Hippocampal formation (tissue), 2 donors: ENCODE measurements around the gene MS4A2.
"Not testable (repeated sequence)": the region's sequence is repeated elsewhere in the genome, so short reads cannot be mapped to it uniquely, and the experiment has no call there.

Experiments
- DNase-seq, 2 donors: peaks; one replicate each; lab custom pipeline; 2025; lab: John Stamatoyannopoulos, UW

The MS4A2 gene

DNA sequence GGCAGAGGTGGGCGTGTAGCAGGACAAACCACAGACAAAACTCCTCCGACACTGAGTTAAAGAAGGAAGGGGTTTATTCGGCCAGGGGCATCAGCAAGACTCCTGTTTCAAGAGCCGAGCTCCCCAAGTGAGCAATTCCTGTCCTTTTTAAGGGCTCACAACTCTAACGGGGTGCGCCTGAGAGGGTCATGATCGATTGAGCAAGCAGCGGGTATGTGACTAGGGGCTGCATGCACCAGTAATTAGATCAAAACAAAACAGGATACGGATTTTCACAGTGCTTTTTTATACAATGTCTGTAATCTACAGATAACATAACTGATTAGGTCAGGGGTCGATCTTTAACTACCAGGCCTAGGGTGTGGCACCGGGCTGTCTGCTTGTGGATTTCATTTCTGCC is 12.9 kb downstream of the MS4A2 start:
- not testable (repeated sequence) for DNase-seq

DNA sequence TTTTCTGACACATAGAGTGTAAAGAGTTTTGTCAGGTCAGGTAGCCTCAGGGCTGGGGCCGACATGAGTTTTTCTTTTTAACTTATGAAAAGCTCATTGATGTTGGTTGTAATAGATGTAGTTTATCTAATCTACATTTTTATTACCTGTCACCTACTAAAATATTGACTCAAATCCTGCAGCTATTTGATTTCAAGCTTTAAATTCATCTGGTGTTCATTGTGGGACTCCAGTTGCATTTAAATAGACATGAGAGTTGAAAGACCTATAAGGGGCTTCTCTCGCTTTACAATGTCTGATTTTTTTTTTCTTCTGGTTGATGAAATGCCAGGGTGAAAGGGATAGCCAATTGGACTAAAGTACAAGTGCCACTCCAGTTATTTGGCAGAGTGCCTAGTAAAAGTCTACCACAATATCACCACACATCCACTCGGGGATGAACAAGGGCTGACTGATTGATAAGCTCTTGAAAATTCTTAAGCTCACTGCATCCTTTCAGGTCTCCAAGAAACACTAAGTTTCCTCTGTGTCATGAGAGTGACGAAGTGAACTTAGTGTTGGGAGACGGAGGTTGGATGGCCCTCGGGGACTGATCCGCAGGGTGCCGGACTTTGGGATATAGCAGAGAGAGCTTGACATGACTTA is 16.1 kb downstream of the MS4A2 start:
- not testable (repeated sequence) for DNase-seq

DNA sequence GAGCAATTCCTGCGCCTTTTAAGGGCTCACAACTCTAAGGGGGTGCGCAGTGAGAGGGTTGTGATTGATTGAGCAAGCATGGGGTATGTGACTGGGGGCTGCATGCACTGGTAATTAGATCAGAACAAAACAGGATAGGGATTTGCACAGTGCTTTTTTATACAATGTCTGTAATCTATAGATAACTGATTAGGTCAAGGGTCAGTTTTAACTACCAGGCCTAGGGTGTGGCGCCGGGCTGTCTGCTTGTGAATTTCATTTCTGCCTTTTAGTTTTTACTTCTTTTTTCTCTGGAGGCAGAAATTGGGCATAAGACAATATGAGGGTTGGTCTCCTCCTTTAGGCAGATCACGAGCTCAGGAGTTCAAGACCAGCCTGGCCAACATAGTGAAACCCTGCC is 20.2 kb downstream of the MS4A2 start:
- not testable (repeated sequence) for DNase-seq

DNA sequence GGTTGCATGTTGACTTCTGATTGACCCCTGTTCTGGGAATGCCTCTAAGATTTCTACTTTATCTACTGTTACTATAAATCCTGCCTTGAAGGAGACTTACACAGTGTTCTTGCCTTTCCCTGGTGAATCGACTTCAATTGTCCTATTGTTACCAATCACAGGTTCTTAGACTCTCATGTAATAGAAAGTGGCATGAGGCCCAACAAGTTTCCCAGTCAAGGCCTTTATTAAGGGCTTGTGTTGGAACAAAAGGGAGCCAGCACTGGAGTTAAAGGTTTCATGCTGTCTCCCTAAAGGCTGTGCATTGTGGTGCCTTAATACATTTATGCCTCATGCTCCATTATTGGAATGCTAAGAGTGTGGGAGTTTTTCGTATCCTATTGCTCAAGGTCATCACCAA is 23.3 kb downstream of the MS4A2 start:
- DNase-seq = no peak

DNA sequence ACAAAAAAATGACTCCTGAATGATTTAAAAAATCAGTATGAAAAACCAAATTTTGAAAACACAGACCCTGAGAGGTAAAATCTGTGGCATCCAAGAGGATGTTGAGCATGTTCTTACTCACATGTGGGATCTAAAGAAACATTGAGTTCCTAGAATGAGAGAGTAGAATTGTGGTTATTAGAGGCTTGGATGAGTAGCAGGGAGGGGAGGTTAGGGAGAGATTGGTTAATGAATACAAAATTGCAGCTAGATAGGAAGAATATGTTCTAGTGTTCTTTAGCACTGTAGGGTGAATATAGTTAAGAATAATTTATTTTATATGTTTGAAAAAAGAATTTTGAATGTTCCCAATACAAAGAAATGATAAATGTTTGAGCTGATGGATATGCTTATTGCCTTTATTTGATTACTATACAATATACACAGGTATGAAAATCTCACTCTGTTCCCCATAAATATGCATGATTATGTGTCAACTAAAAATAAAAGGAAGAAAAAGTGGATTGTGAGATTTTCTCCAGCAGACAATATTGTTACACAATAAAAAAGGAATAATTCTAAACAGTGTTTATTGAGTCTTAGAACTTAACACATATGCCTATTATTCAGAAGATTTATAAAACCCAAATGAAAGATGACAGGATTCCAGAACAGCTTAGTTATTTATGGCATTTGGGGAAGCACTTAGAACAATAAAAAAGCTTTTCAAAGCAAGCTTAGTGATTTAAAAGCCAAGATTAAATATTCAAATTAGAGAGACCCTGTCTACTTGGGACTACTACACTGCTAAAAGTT is 28.7 kb downstream of the MS4A2 start:
- DNase-seq = no peak

- DNase-seq = no peak
Measured at GRCh38 chr11:60118338-60118737, 29.9 kb downstream of the MS4A2 start.

- no peak for DNase-seq
Measured at GRCh38 chr11:60119710-60120109, 31.2 kb downstream of the MS4A2 start.

- DNase-seq = no peak
Measured at GRCh38 chr11:60121264-60121663, 32.8 kb downstream of the MS4A2 start.

DNA sequence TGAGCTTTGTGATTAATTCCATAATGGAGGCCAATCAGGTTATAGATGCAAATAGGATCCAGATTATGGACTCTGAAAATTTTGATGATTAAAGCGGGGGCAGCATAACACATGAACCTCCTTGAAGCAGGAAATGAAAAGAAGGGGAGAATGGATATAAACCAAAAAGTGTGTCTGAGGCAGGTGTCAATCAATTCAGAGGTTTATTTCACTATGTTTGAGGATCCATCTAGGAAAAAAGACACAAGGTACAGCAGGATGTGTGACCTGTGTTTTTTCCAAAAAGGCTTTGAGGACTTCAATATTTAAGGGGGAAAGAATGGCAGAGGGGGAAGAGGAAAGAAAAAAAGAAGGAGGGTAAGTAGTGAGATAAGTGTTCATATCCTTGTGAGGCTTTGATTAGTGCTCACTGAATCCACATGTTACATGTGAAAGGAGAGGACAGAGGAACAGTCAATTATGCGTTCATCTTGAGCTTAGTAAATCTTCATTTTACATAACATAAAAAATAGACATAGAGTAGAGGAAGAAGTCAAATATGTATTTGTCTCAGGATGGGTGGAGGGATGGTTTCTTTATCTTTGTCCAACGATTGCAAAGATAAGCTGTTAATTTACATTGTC is 34.1 kb downstream of the MS4A2 start:
- DNase-seq = no peak

GRCh38 chr11:60124802-60125432 is 36.5 kb downstream of the MS4A2 start:
- no peak for DNase-seq

DNA sequence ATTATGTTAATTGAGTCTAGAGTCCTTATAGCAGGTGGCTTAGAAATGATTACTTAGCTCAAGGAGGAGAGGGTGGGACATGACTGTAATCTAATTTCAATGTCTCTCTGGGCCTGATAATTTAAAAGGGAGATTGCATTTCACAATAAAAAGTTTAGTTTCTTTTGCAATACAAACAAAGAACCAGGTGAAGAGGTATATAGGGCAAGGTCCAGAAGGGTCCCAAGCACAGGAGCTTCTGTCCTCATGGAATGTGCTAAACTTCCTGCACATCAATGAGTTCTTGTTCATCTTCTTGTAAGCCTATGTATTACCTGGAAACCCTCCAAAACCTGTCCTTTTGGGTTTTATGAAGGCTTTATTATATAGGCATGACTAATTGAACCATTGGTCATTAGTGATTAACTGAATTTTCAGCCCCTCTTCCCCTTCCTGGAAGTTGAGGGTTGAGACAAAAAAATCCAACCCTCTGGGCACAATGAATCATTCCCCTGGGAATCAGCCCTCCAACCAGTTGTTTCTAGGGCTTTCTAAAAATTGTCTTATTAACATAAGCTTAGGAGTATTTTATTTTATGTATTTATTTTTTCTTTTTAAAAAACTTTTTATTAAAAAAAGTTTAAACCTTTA is 37.6 kb downstream of the MS4A2 start:
- no peak for DNase-seq

- no peak for DNase-seq
Measured at GRCh38 chr11:60127311-60127811, 38.9 kb downstream of the MS4A2 start.

DNA sequence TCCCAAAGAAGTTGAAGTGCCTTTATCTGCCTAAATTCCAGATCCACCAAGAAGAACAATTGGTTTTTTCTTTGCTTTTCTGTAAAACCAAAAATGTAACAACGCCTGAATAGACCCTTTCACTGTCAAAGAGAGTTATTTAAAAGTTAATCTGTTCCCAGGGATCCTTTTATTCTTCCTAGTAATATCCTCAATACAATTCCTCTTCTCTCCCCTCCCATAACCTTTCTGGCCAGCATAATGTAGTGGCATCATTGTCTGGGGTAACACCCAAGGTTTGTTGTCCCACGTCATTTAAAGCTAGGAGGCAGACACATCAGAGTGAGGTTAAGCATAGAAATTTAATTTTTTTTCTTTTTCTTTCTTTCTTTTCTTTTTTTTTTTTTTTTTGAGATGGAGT is 39.9 kb downstream of the MS4A2 start:
- no peak for DNase-seq

GRCh38 chr11:60128866-60129265 is 40.4 kb downstream of the MS4A2 start:
- DNase-seq = not testable (repeated sequence)

GRCh38 chr11:60129853-60130252 is 41.4 kb downstream of the MS4A2 start:
- no peak for DNase-seq

DNA sequence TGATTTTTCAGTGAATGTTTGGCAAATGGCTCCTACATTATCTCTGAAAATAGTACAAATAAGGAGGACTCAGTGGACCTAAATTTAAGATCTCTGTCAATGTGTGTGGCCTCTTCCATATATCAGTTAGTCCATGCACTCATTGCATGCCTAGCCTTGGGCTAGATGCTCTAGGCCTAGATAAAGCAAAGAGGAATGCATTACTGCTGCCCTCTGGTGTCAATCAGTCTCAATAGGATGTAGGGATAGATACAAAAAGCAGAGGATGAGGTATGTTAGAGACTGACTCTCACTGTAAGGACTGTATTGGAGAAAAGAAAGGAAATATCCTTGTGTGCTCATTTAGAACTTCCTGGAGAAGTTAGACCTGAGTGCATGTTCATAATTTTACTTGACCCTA is 42.0 kb downstream of the MS4A2 start:
- peak in 1 of 2 donors; percentile 3 for DNase-seq

DNA sequence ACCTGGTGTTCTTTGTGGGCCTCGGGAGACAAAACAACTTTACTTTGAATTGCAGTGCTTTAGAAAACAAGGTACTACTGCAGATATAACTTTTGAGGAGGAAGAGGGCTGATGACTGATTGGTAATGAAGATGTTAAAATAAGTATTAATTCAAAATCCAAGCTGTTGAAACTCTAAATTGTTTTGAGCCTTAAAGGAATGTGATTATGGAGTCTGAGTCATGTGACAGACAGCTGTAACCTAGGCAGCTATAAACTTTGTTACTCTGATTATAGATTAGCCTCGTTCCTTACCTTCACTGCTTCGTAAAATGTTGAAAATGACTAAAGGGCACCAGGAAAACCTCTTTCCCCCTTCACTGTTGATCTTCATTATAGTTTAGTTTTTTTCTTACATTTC is 43.4 kb downstream of the MS4A2 start:
- no peak for DNase-seq

GRCh38 chr11:60133917-60134316 is 45.5 kb downstream of the MS4A2 start:
- DNase-seq = no peak

DNA sequence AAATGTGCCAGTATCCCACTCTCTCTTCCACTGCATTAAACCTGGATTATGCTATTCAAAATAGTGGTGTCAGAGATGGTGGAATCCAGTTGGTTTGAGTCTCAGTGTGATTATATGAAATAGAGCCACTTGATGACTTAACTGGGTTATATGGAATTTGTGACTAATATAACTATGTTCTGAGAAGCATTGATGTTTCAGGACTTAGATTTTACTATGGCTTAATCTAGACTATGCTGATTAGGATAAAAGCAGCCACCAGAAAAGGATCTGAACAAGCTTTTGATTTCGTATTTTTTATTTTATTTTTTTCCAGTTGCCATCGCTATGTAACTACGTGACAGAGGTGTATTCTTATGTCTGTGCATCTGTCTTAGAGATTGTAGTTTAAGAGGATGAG is 55.3 kb downstream of the MS4A2 start:
- no peak for DNase-seq

- no peak for DNase-seq
Measured at GRCh38 chr11:60145677-60146076, 57.2 kb downstream of the MS4A2 start.
